HuH-7.5 (cell line): Measurements from ENCODE around the gene LRP6.
A peak's percentile ranks its signal among the peaks of the same experiment; 100 is the strongest.
"Not testable (repeated sequence)": the region's sequence is repeated elsewhere in the genome, so short reads cannot be mapped to it uniquely, and the experiment has no call there.

Source experiments
- DNase-seq: peaks from one replicate; pipeline ENCODE4 v3.0.0; 2011; ENCODE audit warnings: low spot score

LRP6 gene

GRCh38 chr12:12266873-12267741 is at the start of gene LRP6:
Gene LRP6, minus strand, starts transcription at chr12:12267044. Its CDS starts 309 bp downstream, at chr12:12266735.
- peak; percentile 88 for DNase-seq

- DNase-seq = no peak
These were observed 49.0 kb upstream of the LRP6 start for GRCh38 chr12:12315838-12316237.

- DNase-seq = not testable (repeated sequence)
These were observed 43.9 kb upstream of the LRP6 start for GRCh38 chr12:12310695-12311094.

- DNase-seq = no peak
These were observed 38.9 kb upstream of the LRP6 start for GRCh38 chr12:12305568-12306300.

- DNase-seq = no peak
These were observed 36.1 kb upstream of the LRP6 start for GRCh38 chr12:12302976-12303375.

GRCh38 chr12:12301122-12301521 is 34.3 kb upstream of the LRP6 start:
- no peak for DNase-seq

- DNase-seq = no peak
These were observed 30.5 kb upstream of the LRP6 start for GRCh38 chr12:12297201-12297830.

GRCh38 chr12:12294215-12295005 is 27.6 kb upstream of the LRP6 start:
- DNase-seq = no peak

GRCh38 chr12:12290206-12290605 is 23.4 kb upstream of the LRP6 start:
- DNase-seq = no peak

- DNase-seq = no peak
These were observed 19.6 kb upstream of the LRP6 start for GRCh38 chr12:12286441-12286840.

GRCh38 chr12:12282761-12283425 is 16.0 kb upstream of the LRP6 start:
- DNase-seq = no peak

- DNase-seq = no peak
These were observed 15.4 kb upstream of the LRP6 start for GRCh38 chr12:12282202-12282601.

GRCh38 chr12:12281134-12281533 is 14.3 kb upstream of the LRP6 start:
- DNase-seq = no peak

GRCh38 chr12:12278899-12279298 is 12.1 kb upstream of the LRP6 start:
- DNase-seq = no peak

- DNase-seq = no peak
These were observed 9.0 kb upstream of the LRP6 start for GRCh38 chr12:12275874-12276273.

- no peak for DNase-seq
These were observed 6.6 kb upstream of the LRP6 start for GRCh38 chr12:12273291-12273957.

- DNase-seq = no peak
These were observed 6.0 kb upstream of the LRP6 start for GRCh38 chr12:12272869-12273268.

- no peak for DNase-seq
These were observed 3.4 kb upstream of the LRP6 start for GRCh38 chr12:12270226-12270625.

- DNase-seq = peak; percentile 42
These were observed 927 bp upstream of the LRP6 start for GRCh38 chr12:12267742-12268200.

GRCh38 chr12:12266389-12266872 is 413 bp downstream of the LRP6 start:
- peak; percentile 37 for DNase-seq
